Mucosa of descending colon (tissue), 3 donors: ENCODE measurements around the gene MAPKAP1. TPM values are rescaled to one million over a fixed set of nuclear protein-coding genes. Genes with fewer than 3 reads are reported as not detected.

Experiments
- ATAC-seq: fragments of 200-7000 bp; cut with Tn5 transposase; one replicate; pipeline ENCODE4 v1.9.1; 2020; ENCODE audit warnings: mild to moderate bottlenecking, moderate library complexity
- DNase-seq, 3 donors: peaks; one replicate each; pipeline ENCODE4 v3.0.0-alpha.2; 2020
- H3K36me3 ChIP-seq: fragments of 200-600 bp; one replicate; pipeline ENCODE4 v1.8.0; 2021; ENCODE audit warnings: low read depth, mild to moderate bottlenecking
- H3K4me1 ChIP-seq: fragments of 200-600 bp; one replicate; pipeline ENCODE4 v1.8.0; 2021; ENCODE audit warnings: low read depth, mild to moderate bottlenecking
- H3K4me3 ChIP-seq: fragments of 200-600 bp; one replicate; pipeline ENCODE4 v1.8.0; 2021; ENCODE audit warnings: mild to moderate bottlenecking
- H3K9me3 ChIP-seq: fragments of 200-600 bp; one replicate; pipeline ENCODE4 v1.8.0; 2021; ENCODE audit warnings: mild to moderate bottlenecking
- CTCF ChIP-seq: fragments of 200-600 bp; IDR thresholded peaks from one replicate; pipeline ENCODE4 v1.8.0; 2022; ENCODE audit warnings: antibody characterized with exemption, mild to moderate bottlenecking
- intact Hi-C, 2 donors: fragments of 100-400 bp; cut with DNase I in 1 of 2; cut with micrococcal nuclease in 1 of 2; formaldehyde crosslinking; loops; one replicate each; pipeline versions ENCODE4 v1.11.0 to v1.11.1; 2022; cut with DNase I, micrococcal nuclease
- total RNA-seq, 3 donors: library from RNA; stranded (reverse); fragmentation: NEBNext Ultra II Directional in 2 of 3; extraction: Animal tissue kit (Norgen Biotek cat#: 25700) in 2 of 3; gene quantifications; one replicate each; pipeline versions ENCODE4 v1.2.1 to v1.2.4, GENCODE V29; 2021 to 2023
- donor health status: DM: no; HTN: no; CAD: no; lungs with moderate emphysema.
- donor health status: DM: no; HTN: no; CAD: no.
- donor health status: DM: no; HTN: yes; CAD: no.

The MAPKAP1 gene
- total RNA-seq, 3 donors from 2014 or later: 73.2 to 98.4 (median 84.9) TPM

- DNase-seq: no peak
- H3K4me1 ChIP-seq: no peaks in the 10 kb centered on the region
- H3K9me3 ChIP-seq: no peaks in the 10 kb centered on the region
- H3K4me3 ChIP-seq: no peak overlapping the region
- ATAC-seq: peak; percentile 76
- no peak for TF ChIP-seq CTCF
- no peaks in the 10 kb centered on the region for H3K36me3 ChIP-seq
- intact Hi-C loops: no loop called here
These were observed 260.4 kb downstream of the MAPKAP1 start for GRCh38 chr9:125446561-125447094.

- ATAC-seq (no peak), DNase-seq (no peak)
- TF ChIP-seq CTCF: no peak
- intact Hi-C loops: no loop called here
- Histone ChIP-seq H3K4me1 (no peaks in the 10 kb centered on the region), H3K4me3 (no peak overlapping the region), H3K9me3 (no peaks in the 10 kb centered on the region), H3K36me3 (no peaks in the 10 kb centered on the region)
These were observed 262.0 kb downstream of the MAPKAP1 start for GRCh38 chr9:125444956-125445506.

- H3K4me1 ChIP-seq: no peaks in the 10 kb centered on the region
- H3K36me3 ChIP-seq: no peaks in the 10 kb centered on the region
- intact Hi-C loops: no loop called here
- H3K4me3 ChIP-seq: no peak overlapping the region
- no peak for TF ChIP-seq CTCF
- DNase-seq (no peak), ATAC-seq (no peak)
- no peaks in the 10 kb centered on the region for H3K9me3 ChIP-seq
These were observed 262.8 kb downstream of the MAPKAP1 start for GRCh38 chr9:125444166-125444565.

GRCh38 chr9:125443367-125443766, 263.6 kb downstream of the MAPKAP1 start:
- H3K4me3 ChIP-seq: no peak overlapping the region
- ATAC-seq (no peak), DNase-seq (no peak)
- H3K4me1 ChIP-seq: no peaks in the 10 kb centered on the region
- H3K9me3 ChIP-seq: no peaks in the 10 kb centered on the region
- TF ChIP-seq CTCF: no peak
- intact Hi-C loops: no loop called here
- no peaks in the 10 kb centered on the region for H3K36me3 ChIP-seq

- no peaks in the 10 kb centered on the region for H3K36me3 ChIP-seq
- no peak for TF ChIP-seq CTCF
These were observed 264.6 kb downstream of the MAPKAP1 start for GRCh38 chr9:125442452-125442851.

GRCh38 chr9:125440411-125440810, 266.6 kb downstream of the MAPKAP1 start:
- ATAC-seq: no peak
- no peak overlapping the region for H3K4me3 ChIP-seq
- intact Hi-C loops: no loop called here
- no peak for DNase-seq
- no peaks in the 10 kb centered on the region for H3K9me3 ChIP-seq
- no peaks in the 10 kb centered on the region for H3K36me3 ChIP-seq
- H3K4me1 ChIP-seq: no peaks in the 10 kb centered on the region
- no peak for TF ChIP-seq CTCF

More at GRCh38 chr9:125442452-125442851, 264.6 kb downstream of the MAPKAP1 start:
- intact Hi-C loops: no loop called here
- no peak for DNase-seq
- Histone ChIP-seq H3K4me1 (no peaks in the 10 kb centered on the region), H3K4me3 (no peak overlapping the region), H3K9me3 (no peaks in the 10 kb centered on the region)
- ATAC-seq: no peak
